HG03565 (cell line): ENCODE data around the gene AGPAT4.

Source experiments
- ATAC-seq: cut with Tn5 transposase; IDR thresholded peaks from one replicate; pipeline ENCODE4 v1.9.1; 2021; ENCODE audit warnings: mild to moderate bottlenecking, moderate library complexity; ENCODE audit not compliant: unreplicated experiment

Gene AGPAT4

DNA sequence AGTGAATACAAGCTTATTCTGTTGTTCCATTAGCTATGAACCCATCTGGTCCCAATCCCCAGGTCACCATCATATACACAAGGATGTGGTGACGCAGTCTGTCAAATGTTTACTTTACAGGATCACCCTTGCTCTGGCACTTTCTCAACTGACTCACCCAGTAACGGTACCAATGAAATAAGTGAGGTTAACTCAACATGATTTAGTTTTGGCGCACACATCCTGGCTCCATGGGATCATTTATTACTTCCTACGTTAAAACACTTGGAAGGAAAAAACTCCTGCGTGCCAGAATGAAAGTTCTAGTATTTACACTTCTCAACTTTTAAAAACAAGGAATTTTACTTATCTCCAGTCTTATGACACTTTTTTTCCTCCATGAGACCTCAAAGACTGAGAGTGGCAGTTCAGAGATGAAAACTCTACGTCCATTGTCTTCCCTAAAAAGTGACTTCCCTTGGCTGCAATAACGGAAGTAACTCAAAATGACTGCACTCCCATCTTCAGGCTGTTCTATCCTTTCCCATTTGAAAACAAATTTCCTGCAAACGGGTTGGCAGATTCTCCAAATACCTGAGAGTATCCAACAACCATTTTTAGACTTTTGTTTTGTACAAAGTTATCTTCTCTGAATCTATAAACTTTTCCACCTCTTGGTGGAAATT, 15.9 kb downstream of the AGPAT4 start:
- ATAC-seq, result no peak

DNA sequence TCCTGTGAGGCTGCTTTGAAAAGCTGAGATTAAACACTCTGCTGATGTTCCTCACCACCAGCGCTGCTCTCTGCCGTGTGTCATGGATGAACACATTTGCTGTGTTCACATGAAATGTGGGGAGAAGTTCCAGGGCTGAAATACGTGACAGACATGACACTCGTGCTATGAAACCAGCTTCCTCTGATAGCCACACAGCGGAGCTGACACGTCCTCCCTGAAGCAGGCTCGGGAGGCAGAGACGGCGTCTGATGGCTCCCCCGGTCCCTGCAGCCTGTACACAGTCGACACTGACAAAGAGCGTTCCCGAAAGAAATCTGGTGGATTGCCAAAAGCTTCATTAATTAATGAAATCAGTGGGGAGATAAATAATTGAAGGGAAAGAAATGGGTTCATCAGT, 17.5 kb downstream of the AGPAT4 start:
- no peak for ATAC-seq

GRCh38 chr6:161255518-161255917, 18.3 kb downstream of the AGPAT4 start:
- ATAC-seq, result no peak

GRCh38 chr6:161254464-161255253, 19.2 kb downstream of the AGPAT4 start:
- ATAC-seq, result no peak

GRCh38 chr6:161254126-161254463, 19.8 kb downstream of the AGPAT4 start:
- no peak for ATAC-seq

- ATAC-seq, result no peak
Observed at GRCh38 chr6:161251345-161251744, 22.5 kb downstream of the AGPAT4 start.

DNA sequence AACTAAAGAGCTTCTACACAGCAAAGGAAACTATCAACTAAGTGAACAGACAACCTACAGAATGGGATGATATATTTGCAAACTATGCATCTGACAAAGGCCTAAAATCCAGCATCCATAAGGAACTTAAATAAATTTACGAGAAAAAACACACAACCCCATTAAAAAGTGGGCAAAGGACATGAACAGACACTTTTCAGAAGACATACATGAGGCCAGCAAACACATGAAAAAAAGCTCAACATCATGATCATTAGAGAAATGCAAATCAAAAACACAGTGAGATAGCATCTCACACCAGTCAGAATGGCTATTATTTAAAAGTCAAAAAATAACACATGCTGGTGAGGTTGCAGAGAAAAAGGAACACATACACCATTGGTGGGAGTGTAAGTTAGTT, 24.5 kb downstream of the AGPAT4 start:
- ATAC-seq, result no peak

- no peak for ATAC-seq
Observed at GRCh38 chr6:161246725-161247124, 27.1 kb downstream of the AGPAT4 start.

- ATAC-seq, result no peak
Observed at GRCh38 chr6:161245363-161245762, 28.5 kb downstream of the AGPAT4 start.

DNA sequence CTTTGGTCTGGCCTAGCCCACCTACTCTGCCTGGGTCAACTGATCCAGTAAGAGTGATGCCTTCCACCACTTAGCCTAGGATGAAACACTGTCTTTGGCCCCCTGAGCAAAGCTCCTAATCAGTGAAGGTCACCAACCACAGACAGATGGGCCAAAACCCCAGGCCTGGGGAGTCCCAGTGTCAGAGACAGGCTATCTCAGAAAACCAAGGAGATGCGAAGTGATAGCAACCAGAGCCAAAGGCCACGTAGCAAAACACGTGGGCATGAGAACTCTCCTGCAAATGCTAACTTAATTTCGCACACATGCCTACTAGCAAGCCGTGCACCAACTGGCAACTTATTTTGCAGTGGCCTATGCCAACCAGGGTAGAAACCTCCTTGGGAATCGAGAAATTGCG, 29.1 kb downstream of the AGPAT4 start:
- no peak for ATAC-seq

- ATAC-seq, result no peak
Observed at GRCh38 chr6:161242779-161243693, 30.8 kb downstream of the AGPAT4 start.

GRCh38 chr6:161242113-161242512, 31.7 kb downstream of the AGPAT4 start:
- ATAC-seq, result no peak

- no peak for ATAC-seq
Observed at GRCh38 chr6:161239001-161239400, 34.9 kb downstream of the AGPAT4 start.

GRCh38 chr6:161238500-161238899, 35.4 kb downstream of the AGPAT4 start:
- ATAC-seq, result no peak

GRCh38 chr6:161238081-161238480, 35.8 kb downstream of the AGPAT4 start:
- no peak for ATAC-seq

DNA sequence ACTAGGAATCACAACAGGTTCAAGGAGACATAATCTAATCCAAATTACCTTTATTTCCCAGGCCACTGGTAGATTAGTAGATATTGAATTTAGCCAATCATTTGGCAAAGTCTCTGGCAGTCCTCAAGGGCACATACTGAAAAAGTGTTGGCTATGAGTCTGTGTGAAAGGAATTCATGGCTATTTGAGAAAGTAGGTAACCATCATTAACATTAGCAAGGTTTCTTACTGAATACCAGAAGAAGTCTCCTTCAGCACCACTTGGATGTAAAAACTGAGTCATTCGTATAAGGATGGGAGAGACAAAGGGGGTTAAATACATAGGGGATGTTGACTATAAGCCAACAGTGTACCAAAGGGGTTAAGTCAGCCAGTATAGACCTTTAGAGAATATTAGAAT, 36.7 kb downstream of the AGPAT4 start:
- no peak for ATAC-seq

DNA sequence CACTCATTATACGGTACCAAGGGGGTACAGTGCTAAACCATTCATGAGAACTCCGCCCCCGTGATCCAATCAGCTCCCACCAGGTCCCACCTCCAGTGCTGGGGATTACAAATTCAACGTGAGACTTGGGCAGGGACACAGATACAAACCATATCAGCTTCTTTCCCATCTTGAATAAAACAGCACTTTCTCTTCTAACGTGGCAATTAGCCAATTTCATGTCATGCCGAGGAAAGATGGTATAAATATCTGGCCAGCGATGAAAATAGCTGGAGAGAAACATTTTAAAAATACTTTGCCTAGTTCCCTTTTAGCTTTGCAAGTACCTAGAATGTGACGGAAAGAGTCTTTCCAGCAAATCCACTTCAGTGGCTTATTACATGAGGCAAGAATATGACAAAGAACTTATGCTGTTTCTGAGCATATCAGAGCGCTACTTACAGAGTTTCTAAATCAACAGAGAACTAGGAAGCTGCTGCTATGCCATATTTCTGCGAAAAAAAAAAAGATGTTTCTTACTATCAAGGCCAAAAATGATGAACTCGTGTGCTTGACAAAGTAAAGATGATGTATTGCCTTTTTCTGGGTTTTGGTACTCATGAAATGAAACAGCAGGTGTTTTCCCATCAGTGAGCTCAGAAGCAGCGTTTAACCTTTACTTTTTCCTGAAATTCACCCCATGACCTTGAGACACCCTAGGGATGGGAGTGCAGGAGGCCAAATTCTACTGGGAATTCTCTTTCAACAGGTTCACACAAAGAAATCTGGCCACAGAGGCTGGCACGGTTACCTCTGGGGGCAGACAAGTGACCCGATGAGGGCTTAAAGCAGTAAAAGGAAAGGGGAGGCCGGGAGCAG, 37.9 kb downstream of the AGPAT4 start:
- peak; percentile 65 for ATAC-seq

GRCh38 chr6:161233986-161234661, 39.7 kb downstream of the AGPAT4 start:
- no peak for ATAC-seq

- no peak for ATAC-seq
Observed at GRCh38 chr6:161232467-161232866, 41.4 kb downstream of the AGPAT4 start.

DNA sequence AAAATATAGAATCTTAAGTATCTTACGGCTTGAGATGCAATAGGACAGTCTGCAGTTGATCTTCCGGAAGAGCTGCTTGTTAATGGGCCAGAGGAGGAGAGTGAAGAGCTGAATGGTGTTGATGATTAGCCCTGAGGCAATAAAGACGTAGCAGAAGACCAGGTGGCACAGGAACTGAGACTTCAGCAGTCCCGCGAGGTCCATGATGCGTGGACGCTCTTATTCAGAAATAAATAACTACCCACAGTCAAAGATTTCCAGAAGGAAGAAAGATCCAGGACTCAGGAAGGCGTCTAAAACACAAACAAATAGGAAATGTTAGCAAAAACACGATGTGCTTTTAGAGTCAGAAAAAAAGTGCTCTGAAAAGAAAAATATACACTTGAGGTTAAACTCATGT, 41.9 kb downstream of the AGPAT4 start:
- ATAC-seq, result no peak
